Measurements from ENCODE around the gene TRPM8.
A peak's percentile ranks its signal among the peaks of the same experiment; 100 is the strongest.
"Not testable (repeated sequence)": the region's sequence is repeated elsewhere in the genome, so short reads cannot be mapped to it uniquely, and the experiment has no call there.

Gene TRPM8

GRCh38 chr2:233917116-233917515 is at the start of gene TRPM8:
Gene TRPM8 (plus strand): TSS chr2:233917373. CDS start chr2:233926538, 9,165 bp downstream.
- DNase-seq: no peak

- no peak for DNase-seq
Observed at GRCh38 chr2:233867993-233868532, 49.1 kb upstream of the TRPM8 start, which contains the start of gene MSL3B. Gene MSL3B (minus strand): TSS chr2:233868386.

- no peak for DNase-seq
Observed at GRCh38 chr2:233871432-233871831, 45.7 kb upstream of the TRPM8 start.

GRCh38 chr2:233872125-233872524 is 45.0 kb upstream of the TRPM8 start:
- not testable (repeated sequence) for DNase-seq

- no peak for DNase-seq
Observed at GRCh38 chr2:233882353-233882752, 34.8 kb upstream of the TRPM8 start.

- DNase-seq: no peak
Observed at GRCh38 chr2:233892793-233893192, 24.4 kb upstream of the TRPM8 start.

- not testable (repeated sequence) for DNase-seq
Observed at GRCh38 chr2:233896253-233896652, 20.9 kb upstream of the TRPM8 start.

GRCh38 chr2:233901367-233901766 is 15.8 kb upstream of the TRPM8 start:
- DNase-seq: no peak

GRCh38 chr2:233901884-233902283 is 15.3 kb upstream of the TRPM8 start:
- DNase-seq: no peak

GRCh38 chr2:233905945-233906344 is 11.2 kb upstream of the TRPM8 start:
- no peak for DNase-seq

GRCh38 chr2:233907627-233908026 is 9.5 kb upstream of the TRPM8 start:
- DNase-seq: no peak

- DNase-seq: no peak
Observed at GRCh38 chr2:233912691-233913423, 4.3 kb upstream of the TRPM8 start.

GRCh38 chr2:233915128-233915527 is 2.0 kb upstream of the TRPM8 start:
- DNase-seq: no peak

GRCh38 chr2:233919319-233919718 is 2.1 kb downstream of the TRPM8 start:
- DNase-seq: no peak

GRCh38 chr2:233919938-233920337 is 2.8 kb downstream of the TRPM8 start:
- DNase-seq: no peak

- no peak for DNase-seq
Observed at GRCh38 chr2:233922471-233922870, 5.3 kb downstream of the TRPM8 start.

- DNase-seq: no peak
Observed at GRCh38 chr2:233925402-233925801, 8.2 kb downstream of the TRPM8 start.

- no peak for DNase-seq
Observed at GRCh38 chr2:233926806-233927205, 9.6 kb downstream of the TRPM8 start.

- DNase-seq: no peak
Observed at GRCh38 chr2:233928594-233929351, 11.6 kb downstream of the TRPM8 start.

- peak; percentile 13 for DNase-seq
Observed at GRCh38 chr2:233929352-233930022, 12.3 kb downstream of the TRPM8 start.

- DNase-seq: no peak
Observed at GRCh38 chr2:233934524-233934923, 17.4 kb downstream of the TRPM8 start.

- no peak for DNase-seq
Observed at GRCh38 chr2:233935426-233935825, 18.3 kb downstream of the TRPM8 start.

- DNase-seq: no peak
Observed at GRCh38 chr2:233936089-233936488, 18.9 kb downstream of the TRPM8 start.
